ENCODE results near the gene PDGFRB. TPM values are rescaled to one million over a fixed set of nuclear protein-coding genes. Genes with fewer than 3 reads are reported as not detected.
"Not testable (repeated sequence)": the region's sequence is repeated elsewhere in the genome, so short reads cannot be mapped to it uniquely, and the experiment has no call there.

PDGFRB gene
- total RNA-seq, 1 experiment from 2014 or later, result 7.2 TPM

DNA sequence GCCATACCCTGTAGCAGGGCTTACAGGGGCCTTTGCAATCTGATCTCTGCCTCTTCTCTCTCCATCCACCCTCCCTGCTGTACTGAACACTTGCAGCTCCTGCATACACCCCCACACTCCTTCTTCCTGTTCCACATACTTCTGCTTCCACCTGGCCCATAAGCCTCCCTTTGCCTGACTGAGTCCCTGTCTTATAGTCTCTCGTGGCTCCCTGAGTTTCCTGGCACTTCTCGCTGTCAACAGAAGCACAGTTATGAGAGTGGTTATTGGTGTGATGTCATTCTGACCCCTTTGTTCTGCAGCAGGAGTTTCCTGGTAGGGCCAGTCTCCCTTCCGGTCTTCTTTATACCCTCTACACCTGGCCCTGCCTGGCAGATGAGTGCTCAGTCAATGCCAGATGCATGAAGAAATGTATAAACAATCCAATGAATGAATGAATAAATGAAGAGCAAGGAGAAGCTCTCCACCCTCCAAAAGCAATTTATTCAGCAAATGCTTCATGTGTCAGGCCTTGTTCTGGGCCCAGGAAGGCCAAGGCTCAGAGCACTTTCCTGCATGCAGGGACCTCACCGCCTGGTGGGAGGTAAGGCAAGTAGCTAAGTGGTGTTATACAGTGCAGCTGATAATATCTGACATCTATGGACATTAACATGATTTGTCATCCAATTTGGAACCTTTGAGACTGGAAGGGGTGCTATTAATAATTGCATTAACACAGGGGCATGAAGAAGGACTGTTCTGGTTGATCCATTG lies 48.8 kb downstream of the PDGFRB start:
- no peaks in the 10 kb centered on the region; the same call in 1 of the 2 replicates for H3K9me3 ChIP-seq (replicated peaks)
- no peaks in the 10 kb centered on the region for H3K36me3 ChIP-seq
- H3K27ac ChIP-seq, result no peak overlapping the region
- H3K27me3 ChIP-seq, result no peaks in the 10 kb centered on the region; the same call in 1 of the 2 replicates
- no peak overlapping the region for H3K4me3 ChIP-seq
- DNase-seq, result peak in 1 of 2 experiments; percentile 39
- H3K4me1 ChIP-seq, result peaks cover 7% of the 10 kb centered on the region

DNA sequence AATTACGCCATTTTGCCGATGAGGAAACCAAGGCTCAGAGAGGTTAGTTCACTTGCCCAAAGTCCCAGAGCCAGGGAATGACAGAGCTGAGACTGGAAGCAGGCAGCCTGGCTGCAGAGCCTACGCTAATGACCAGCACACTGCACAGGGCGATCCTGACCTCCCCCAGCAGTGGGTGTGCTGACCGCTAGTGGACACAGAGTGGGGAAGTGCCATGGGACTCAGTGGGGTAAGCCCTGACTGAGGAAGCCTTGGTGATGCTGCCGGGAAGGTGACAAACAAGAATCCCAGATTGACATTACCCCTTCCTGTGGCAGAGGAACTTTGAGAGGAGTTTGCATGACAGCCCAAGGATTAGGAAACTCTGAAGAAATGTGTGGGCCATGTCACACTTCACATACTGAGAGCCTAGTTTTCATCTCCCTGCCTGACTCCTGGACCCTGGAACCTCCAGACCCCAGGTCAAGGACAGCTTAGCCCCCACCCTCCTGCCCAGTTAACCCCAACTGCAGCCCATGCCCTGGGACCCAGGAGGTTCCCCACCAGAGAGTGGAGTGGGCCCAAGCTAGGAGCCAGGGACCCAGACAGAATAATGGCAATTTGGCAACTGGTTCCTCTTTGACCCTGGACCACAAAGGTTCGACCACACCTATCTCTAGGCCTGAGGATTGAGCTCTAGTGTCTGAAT lies 49.6 kb downstream of the PDGFRB start:
- Histone ChIP-seq H3K27me3 (no peaks in the 10 kb centered on the region; the same call in 1 of the 2 replicates), H3K4me3 (no peak overlapping the region), H3K27ac (no peak overlapping the region), H3K9me3 (replicated peaks) (no peaks in the 10 kb centered on the region; the same call in 1 of the 2 replicates), H3K4me1 (peaks cover 7% of the 10 kb centered on the region), H3K36me3 (no peaks in the 10 kb centered on the region)
- no peak for DNase-seq

DNA sequence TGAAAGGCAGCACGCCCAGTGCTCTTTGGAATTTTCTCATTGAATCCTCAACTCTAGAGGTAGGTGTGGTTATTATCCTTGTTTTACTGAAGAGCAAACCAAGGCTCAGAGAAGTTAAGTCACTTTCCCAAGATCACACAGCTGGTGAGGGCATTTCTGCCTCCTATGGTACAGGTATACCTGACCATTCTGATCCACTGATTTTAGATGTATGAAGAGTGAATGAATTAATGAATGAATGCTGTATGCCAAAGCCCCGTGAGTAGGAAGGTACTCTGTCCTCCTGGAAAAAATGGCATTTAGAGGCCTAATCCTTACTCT lies 51.1 kb downstream of the PDGFRB start:
- H3K9me3 ChIP-seq (replicated peaks), result no peaks in the 10 kb centered on the region
- H3K4me3 ChIP-seq, result no peak overlapping the region
- no peaks in the 10 kb centered on the region for H3K27me3 ChIP-seq
- no peak for DNase-seq
- H3K4me1 ChIP-seq, result peaks cover 7% of the 10 kb centered on the region
- H3K36me3 ChIP-seq, result no peaks in the 10 kb centered on the region
- no peak overlapping the region for H3K27ac ChIP-seq

DNA sequence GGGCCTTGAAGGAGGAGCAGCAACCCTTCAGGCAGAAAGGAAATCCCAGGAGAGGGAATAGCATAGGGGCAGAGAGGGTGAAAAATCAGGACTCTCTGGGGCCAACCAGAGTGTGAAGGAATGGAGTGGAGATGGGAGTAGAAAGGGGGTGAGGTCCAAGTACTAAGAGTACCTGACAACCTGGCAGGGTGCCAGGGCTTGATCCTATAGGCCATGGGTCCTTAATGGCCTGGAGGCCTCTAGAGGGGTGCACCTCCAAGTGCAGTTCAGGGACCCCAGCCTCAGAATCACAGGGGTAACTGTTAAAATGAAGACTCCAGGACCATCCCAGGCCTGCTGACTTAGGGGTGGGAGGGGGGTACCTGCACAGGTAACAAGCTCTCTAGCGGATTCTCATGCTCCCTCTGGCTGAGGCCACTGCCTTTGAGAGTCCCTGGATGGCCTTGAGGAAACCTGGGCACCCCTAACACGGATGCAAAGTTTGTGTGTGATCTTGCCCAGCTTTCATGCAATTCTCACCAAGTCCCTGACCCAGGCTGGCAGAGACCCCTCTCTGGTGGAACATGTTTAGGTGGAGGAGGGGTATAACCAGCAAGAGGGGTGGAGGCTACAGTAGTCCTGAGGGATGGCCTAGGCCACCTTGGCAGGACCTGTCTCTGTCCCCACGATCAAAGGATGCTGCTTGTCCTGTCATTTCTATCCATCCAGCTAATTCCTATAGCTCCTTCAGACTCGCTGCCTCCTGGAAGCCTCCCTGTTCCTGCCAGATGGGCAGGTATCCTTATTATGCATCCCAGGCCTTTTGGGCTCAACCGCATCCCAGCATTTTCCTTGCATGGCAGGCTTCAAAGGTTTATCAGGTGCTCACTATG lies 51.7 kb downstream of the PDGFRB start:
- Histone ChIP-seq H3K4me1 (peaks cover 7% of the 10 kb centered on the region), H3K27me3 (no peaks in the 10 kb centered on the region), H3K4me3 (no peak overlapping the region), H3K36me3 (no peaks in the 10 kb centered on the region), H3K9me3 (replicated peaks) (no peaks in the 10 kb centered on the region), H3K27ac (no peak overlapping the region)
- DNase-seq, result no peak

DNA sequence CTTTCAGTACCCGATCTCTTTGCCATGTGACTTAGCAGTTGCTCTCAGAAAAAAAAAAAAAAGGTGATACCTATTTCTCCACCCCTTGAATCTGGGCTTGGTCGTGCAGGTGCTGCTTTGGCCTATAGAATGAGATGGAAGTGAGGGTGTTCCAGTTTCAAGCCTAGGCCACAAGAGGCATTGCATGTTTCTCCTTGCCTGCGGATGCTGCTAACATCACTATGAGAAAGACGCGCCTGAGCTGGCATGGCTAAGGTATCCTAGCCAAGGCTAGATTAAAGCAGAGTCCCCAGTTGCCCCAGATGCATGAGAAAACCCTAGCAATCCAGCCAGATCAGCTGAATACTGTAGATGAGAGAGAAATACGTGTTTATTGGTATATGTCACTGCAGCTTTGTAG lies 54.6 kb downstream of the PDGFRB start:
- Histone ChIP-seq H3K4me3 (no peak overlapping the region), H3K27ac (no peak overlapping the region), H3K9me3 (replicated peaks) (no peaks in the 10 kb centered on the region), H3K27me3 (no peaks in the 10 kb centered on the region), H3K36me3 (no peaks in the 10 kb centered on the region), H3K4me1 (no peaks in the 10 kb centered on the region)
- DNase-seq, result no peak

DNA sequence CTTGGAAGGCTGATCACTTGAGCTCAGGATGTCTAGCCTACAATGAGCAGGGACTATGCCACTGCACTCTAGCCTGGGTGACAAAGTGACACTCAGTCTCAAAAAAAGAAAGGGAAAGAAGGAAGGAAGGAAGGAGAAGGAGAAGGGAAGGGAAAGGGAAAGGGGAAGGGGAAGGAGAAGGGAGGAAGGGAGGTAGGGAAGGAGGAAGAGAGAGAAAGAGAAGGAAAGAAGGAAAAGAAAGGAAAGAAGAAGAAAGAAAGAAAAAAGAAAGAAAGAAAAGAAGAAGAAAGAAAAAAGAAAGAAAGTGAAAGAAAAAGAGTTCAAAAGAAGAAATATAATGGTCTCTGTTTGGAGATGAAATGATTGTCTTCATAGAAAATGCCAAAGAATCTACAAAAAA lies 58.5 kb downstream of the PDGFRB start:
- Histone ChIP-seq H3K27me3 (no peaks in the 10 kb centered on the region), H3K4me1 (no peaks in the 10 kb centered on the region), H3K9me3 (replicated peaks) (no peaks in the 10 kb centered on the region), H3K27ac (no peak overlapping the region), H3K4me3 (no peak overlapping the region), H3K36me3 (no peaks in the 10 kb centered on the region)
- DNase-seq, result no peak

DNA sequence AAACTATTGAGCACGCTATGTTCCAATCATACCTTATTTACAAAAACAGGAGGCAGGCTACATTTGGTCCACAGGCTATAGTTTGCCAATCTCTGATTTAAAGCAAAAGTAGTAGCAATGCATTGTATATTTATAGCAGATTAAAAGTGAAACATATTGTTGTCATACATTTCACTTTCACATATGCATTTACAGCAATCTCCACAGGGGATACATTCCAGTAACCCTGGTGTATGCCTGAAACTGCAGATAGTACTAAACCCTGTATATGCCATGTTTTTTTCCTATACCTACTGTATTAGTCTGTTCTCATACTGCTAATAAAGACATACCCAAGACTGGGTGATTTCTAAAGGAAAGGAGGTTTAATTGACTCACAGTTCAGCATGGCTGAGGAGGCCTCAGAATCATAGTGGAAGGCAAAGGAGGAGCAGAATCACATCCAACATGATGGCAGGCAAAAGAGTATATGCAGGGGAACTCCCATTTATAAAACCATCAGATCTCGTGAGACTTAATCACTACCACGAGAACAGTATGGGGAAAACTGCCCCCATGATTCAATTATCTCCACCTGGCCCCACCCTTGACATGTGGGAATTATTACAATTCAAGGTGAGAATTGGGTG lies 63.4 kb downstream of the PDGFRB start:
- Histone ChIP-seq H3K4me3 (no peak overlapping the region), H3K27me3 (peaks cover 4% of the 10 kb centered on the region), H3K36me3 (no peaks in the 10 kb centered on the region), H3K27ac (no peak overlapping the region), H3K9me3 (replicated peaks) (no peaks in the 10 kb centered on the region), H3K4me1 (no peaks in the 10 kb centered on the region)
- no peak for DNase-seq

DNA sequence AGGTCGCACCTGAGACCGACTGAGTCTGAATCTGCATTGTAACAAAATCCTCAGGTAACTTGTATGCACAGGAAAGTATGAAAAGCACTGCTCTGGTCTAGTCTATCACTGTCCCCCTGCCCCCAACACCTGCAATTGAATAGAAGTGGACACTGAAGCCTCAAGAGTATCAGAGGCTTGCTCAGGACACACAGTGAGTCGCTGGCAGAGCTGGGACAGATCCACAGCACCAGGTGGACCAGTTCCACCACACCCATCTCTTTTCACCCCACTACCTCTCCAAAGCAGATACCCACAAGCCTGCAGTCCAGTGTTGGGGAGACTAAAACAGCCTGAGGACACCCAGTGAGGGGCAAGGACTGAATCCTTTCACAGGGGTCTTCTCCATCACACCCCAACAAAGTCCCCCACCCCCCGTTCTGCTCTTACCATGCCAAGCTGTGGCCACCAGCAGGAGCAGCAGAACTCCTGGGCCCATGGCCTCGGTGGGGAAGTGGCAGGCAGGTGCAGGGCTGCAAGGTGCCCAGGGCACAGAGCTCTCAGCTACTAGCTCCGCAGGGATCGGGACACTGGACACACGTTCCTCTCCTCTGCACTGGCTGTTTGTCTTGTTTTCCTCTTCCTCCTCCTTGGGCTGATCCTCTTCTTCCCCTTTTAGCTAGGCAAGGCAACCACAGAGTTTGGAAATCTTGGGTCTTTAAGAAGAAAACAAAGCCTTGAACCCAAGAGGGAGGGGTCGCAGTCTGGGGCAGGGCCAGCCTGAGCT lies 69.5 kb downstream of the PDGFRB start, which contains the start of gene CSF1R:
CSF1R (minus strand) TSS at position 605 of the 766 bp plus-strand sequence; CDS start at position 478, 127 bp downstream.
- Histone ChIP-seq H3K4me3 (no peak within 1 kb of the TSS), H3K36me3 (no peaks in the 10 kb centered on the region), H3K27me3 (peaks cover 12% of the 10 kb centered on the region), H3K27ac (no peak within 1 kb of the TSS), H3K4me1 (no peaks in the 10 kb centered on the region), H3K9me3 (replicated peaks) (no peaks in the 10 kb centered on the region)
- DNase-seq, result no peak

DNA sequence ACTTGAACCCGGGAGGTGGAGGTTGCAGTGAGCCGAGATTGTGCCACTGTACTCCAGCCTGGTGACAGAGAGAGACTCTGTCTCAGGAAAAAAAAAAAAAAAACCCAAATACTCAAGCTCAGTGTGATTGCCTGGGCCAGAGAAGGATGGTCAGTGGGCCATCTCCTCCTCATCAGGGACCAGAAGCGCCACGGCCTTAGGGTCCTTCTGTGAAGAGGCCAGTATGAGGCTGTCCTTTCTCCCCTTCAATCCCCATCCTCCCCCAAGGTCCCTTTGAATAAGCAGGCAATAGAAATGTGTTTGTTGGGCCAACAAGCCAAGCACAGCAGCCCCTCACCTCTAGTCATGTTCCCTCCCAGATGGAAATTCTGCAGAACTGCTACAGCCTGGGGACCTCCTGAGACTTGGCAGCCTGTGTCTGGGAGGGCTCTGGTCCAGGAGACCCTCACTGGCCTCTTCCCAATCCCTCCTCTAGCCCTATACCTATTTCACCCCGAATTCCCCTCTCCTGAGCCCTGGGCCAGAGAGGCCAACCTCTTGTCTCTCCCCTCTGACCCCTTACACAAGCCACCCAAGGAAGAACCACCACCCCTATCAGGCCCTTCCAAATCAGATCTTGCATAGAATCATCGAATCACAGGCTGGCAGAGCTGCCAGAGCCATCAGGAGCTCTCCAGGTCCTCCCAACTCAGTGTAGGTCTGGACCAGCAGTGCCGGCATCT lies 70.3 kb downstream of the PDGFRB start:
- Histone ChIP-seq H3K36me3 (no peaks in the 10 kb centered on the region), H3K4me1 (no peaks in the 10 kb centered on the region), H3K4me3 (no peak overlapping the region), H3K27me3 (peaks cover 12% of the 10 kb centered on the region), H3K9me3 (replicated peaks) (no peaks in the 10 kb centered on the region), H3K27ac (no peak overlapping the region)
- DNase-seq, result no peak

DNA sequence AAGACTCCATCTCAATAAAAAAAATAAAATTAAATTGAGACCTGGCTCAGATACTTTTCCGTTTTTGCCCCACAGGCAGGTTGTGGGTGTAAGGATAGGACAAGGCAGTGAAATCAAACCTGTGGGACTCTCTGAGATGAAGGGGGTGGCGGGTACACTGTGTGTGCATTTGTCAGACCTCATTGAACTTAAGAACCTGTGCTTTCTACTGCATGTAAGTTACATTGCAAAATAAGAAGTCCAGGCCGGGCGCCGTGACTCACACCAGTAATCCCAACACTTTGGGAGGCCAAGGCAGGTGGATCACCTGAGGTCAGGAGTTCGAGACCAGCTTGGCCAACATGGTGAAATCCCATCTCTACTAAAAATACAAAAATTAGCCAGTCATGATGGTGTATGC lies 70.9 kb downstream of the PDGFRB start:
- not testable (repeated sequence) for H3K4me3 ChIP-seq; DNase-seq; H3K27ac ChIP-seq; H3K4me1 ChIP-seq; H3K9me3 ChIP-seq (replicated peaks); H3K36me3 ChIP-seq
- peaks cover 12% of the 10 kb centered on the region for H3K27me3 ChIP-seq

DNA sequence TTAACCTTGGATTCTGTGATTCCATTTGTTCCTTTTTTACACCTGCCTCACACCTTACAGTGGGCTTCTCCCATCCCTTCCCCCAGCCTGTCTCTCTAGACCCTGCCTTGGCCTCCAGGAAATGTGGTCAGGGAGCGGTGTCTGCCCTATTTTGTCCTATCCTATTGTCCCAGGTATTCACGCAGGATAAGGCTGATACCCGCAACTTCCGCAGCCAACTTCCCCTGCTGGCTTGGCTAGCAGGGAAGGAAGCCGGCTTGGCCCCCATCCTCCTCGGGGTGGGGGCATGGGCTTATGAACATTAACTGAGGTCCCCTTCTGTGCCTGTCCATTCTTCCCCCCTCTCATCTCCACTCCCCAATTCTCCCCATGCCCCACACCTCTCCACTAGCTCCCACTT lies 72.8 kb downstream of the PDGFRB start:
- Histone ChIP-seq H3K9me3 (replicated peaks) (no peaks in the 10 kb centered on the region), H3K27ac (no peak overlapping the region), H3K27me3 (peaks cover 15% of the 10 kb centered on the region; the same call in 1 of the 2 replicates), H3K4me3 (no peak overlapping the region), H3K4me1 (no peaks in the 10 kb centered on the region), H3K36me3 (no peaks in the 10 kb centered on the region)
- DNase-seq, result no peak

DNA sequence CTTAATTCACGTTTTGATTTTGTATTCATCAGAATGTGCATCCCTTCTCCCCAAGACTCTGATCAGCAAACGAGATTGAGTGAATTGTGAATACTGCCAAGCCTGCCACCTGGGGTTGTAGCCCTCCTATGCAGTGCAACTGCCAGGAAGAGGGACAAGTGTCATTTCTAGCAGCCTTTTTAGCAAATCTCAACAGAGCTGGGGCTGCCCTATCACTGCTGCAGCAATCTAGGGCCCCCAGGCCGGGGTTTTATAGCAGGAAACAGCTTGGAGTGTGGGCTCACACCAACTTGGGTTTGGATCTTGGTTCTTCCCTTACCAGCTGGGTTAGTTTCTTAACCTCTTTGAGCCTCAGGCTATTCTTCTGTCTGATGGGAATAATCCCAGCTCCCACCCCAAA lies 73.3 kb downstream of the PDGFRB start:
- H3K36me3 ChIP-seq, result no peaks in the 10 kb centered on the region
- H3K27me3 ChIP-seq, result peaks cover 15% of the 10 kb centered on the region; the same call in 1 of the 2 replicates
- H3K27ac ChIP-seq, result no peak overlapping the region
- no peak overlapping the region for H3K4me3 ChIP-seq
- no peak for DNase-seq
- H3K9me3 ChIP-seq (replicated peaks), result no peaks in the 10 kb centered on the region
- no peaks in the 10 kb centered on the region for H3K4me1 ChIP-seq

DNA sequence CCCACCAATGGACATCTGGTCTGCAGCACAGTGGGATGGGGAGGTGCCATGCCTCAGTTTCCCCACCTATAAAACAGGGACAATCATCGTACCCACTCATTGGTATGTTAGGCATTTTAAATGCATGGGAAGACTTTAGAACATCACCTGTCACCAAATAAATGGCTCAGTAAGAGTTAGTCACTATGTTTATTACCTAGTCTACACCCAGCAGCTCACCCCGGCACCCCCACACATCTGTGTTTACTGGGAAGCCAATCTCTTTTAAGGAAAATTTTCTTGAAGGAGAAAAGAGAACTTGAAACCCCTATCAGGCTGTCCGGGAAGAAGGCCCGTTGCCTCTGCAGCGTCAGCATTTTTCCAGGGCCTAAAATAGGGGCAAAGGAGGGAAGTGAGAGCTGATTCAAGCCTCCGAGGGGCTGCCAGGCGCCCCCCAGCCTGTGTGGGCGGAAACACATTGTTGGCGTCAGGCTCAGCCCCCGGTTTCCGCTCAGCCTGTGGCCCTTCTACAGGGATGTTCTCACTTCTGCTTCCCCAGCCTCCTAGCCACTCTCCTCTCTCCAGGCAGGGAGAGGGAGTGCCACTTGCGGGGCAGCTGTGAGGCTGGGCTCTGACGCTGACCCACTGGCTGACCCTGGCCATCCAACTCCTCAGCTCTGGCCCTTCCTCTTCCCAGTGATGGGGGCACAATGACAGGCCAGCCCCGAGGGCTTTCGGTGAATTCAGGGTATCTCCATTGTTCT lies 73.9 kb downstream of the PDGFRB start:
- H3K27me3 ChIP-seq, result peaks cover 15% of the 10 kb centered on the region; the same call in 1 of the 2 replicates
- no peak for DNase-seq
- no peaks in the 10 kb centered on the region for H3K4me1 ChIP-seq
- H3K36me3 ChIP-seq, result no peaks in the 10 kb centered on the region
- H3K9me3 ChIP-seq (replicated peaks), result no peaks in the 10 kb centered on the region
- H3K27ac ChIP-seq, result no peak overlapping the region
- no peak overlapping the region for H3K4me3 ChIP-seq

Data from SJCRH30 (cell line).